ENCODE results near the gene LCK. TPM values are rescaled to one million over a fixed set of nuclear protein-coding genes. Genes with fewer than 3 reads are reported as not detected.

The LCK gene
- 1 to 10 TPM in 4 of 6 experiments, under 1 TPM in 2; 0.73 to 1.7 (median 1.1) TPM for total RNA-seq
- long read RNA-seq = 0 reads

DNA sequence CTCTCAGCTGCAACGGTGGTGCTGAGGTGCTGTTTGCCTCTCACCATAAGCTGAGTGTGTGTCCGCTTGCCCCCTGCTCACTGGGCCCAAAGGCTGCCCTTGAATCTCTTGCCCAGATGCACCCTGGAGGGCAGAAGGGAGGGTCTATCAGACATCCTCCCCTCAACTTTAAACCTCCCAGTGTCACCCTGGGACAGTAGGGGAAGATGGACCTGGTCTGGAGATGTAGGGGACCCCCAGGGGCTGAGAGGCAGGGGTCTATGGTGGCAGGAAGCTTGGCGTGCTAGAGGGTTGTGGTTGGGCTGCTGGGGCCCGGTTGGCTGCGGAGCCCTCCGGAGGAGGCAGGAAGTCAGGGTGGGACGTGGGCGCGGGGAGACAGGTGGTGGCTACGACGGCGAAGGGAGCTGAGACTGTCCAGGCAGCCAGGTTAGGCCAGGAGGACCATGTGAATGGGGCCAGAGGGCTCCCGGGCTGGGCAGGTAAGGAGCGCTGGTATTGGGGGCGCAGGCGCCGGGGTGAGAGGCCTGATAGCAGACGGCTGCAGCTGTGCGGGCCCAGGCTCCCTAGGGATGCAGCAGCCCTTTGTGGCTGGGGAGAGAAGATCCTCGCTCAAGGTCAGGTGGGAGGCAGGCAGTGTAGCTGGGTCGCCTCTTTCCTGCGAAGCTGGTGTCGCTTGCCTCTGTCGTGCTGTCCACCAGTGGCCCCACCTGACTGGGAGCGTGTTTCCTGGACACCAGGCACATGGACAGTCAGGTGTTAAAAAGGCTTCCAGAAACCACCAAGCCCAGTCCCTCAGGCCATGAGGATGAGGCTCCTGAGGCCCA, at the start of gene LCK:
TSS of gene LCK (plus strand) at position 373 of the 824 bp plus-strand sequence. CDS start 23,065 bp downstream, outside the sequence.
- H3K4me3 ChIP-seq = no peak within 1 kb of the TSS
- no peaks in the 10 kb centered on the region for H3K9me3 ChIP-seq
- intact Hi-C loops (cut with DNase I) = no loop called here
- ATAC-seq (no peak), DNase-seq (peak in 2 of 3 donors; percentile 30 to 53)
- H3K4me1 ChIP-seq = peaks cover 0 to 26% (median 9%) of the 10 kb centered on the region in 4 donors
- no peaks in the 10 kb centered on the region for H3K27me3 ChIP-seq
- peak within 1 kb of the TSS; percentile 36 to 75 (median 45) for H3K27ac ChIP-seq
- 70% methylated on average over 9 of the region's 25 CpGs for WGBS (ENCODE audit: insufficient coverage, low coverage, low lambda C conversion rate, missing lambda C conversion rate)
- H3K36me3 ChIP-seq = no peaks in the 10 kb centered on the region
- TF ChIP-seq POLR2A (IDR thresholded peaks at IDR 0.05) = no peak
- TF ChIP-seq, protein P1, sequence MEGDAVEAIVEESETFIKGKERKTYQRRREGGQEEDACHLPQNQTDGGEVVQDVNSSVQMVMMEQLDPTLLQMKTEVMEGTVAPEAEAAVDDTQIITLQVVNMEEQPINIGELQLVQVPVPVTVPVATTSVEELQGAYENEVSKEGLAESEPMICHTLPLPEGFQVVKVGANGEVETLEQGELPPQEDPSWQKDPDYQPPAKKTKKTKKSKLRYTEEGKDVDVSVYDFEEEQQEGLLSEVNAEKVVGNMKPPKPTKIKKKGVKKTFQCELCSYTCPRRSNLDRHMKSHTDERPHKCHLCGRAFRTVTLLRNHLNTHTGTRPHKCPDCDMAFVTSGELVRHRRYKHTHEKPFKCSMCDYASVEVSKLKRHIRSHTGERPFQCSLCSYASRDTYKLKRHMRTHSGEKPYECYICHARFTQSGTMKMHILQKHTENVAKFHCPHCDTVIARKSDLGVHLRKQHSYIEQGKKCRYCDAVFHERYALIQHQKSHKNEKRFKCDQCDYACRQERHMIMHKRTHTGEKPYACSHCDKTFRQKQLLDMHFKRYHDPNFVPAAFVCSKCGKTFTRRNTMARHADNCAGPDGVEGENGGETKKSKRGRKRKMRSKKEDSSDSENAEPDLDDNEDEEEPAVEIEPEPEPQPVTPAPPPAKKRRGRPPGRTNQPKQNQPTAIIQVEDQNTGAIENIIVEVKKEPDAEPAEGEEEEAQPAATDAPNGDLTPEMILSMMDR (IDR thresholded peaks at IDR 0.05) = no peak

GRCh38 chr1:32204943-32205361, 46.1 kb upstream of the LCK start:
- H3K4me1 ChIP-seq = peaks cover 0 to 15% (median 5%) of the 10 kb centered on the region in 4 donors
- ATAC-seq (peak; percentile 3 to 27 (median 8)), DNase-seq (peak in 1 of 3 donors; percentile 34)
- no peaks in the 10 kb centered on the region for H3K9me3 ChIP-seq
- 42% methylated on average over 21 of the region's 26 CpGs for WGBS (ENCODE audit: insufficient coverage, low coverage, low lambda C conversion rate, missing lambda C conversion rate)
- intact Hi-C loops (cut with DNase I) = no loop called here
- no peak overlapping the region for H3K27ac ChIP-seq
- peak overlapping the region; percentile 55 to 71 (median 62) for H3K4me3 ChIP-seq
- no peaks in the 10 kb centered on the region for H3K36me3 ChIP-seq
- no peaks in the 10 kb centered on the region for H3K27me3 ChIP-seq
- no peak for TF ChIP-seq POLR2A (IDR thresholded peaks at IDR 0.05)
- TF ChIP-seq, protein P1 (IDR thresholded peaks at IDR 0.05) = no peak

DNA sequence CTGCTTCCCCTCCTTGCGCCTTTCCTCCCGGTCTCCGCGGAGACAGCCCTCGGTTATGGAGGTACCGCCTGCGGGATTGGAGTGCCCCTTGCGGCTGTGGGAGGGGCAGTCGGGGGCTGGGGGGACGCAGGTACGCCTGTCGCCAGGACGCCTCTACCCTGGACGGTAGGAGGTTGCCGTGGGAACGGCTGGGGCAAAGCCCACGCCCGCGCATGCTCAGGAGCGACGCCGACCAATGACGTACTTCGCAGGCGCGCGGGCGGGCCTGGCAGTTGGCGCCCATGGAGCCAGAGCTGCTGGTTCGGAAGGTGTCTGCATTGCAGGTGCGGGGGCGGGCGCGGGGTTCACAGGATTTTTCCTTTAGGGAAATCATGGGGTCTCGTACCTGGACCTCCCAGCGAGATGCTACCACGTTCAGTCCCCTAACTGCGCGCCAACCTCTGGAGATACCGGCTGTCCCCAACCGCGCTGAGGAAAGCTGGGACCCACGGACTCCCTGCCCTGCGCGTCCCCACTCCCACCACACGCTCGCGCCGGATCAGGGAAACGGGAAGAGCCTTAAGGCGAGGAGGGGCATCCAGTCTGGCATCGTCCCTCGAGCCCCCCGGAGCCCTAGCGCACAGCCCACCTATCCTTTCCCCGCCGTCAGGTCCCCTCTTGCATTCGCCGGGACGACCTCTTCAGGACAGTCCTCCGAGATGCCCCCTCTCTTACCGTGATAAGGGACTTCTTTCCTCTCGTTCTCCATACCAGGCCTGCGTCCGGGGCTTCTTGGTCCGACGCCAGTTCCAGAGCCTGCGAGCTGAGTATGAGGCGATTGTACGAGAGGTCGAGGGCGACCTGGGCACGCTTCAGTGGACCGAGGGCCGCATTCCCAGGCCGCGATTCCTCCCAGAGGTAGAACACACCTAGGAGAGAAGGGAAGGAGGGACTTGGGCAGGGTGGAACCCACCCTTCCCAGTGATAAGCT, 45.4 kb upstream of the LCK start, which contains the start of gene IQCC:
TSS of gene IQCC (plus strand) at position 271 of the 970 bp plus-strand sequence. CDS start at position 282, 11 bp downstream.
- WGBS (ENCODE audit: insufficient coverage, low coverage, low lambda C conversion rate, missing lambda C conversion rate) = 1% methylated on average over 15 of the region's 77 CpGs
- Histone ChIP-seq H3K27ac (no peak within 1 kb of the TSS), H3K27me3 (no peaks in the 10 kb centered on the region), H3K36me3 (no peaks in the 10 kb centered on the region), H3K9me3 (no peaks in the 10 kb centered on the region), H3K4me3 (peak within 1 kb of the TSS; percentile 55 to 71 (median 62)), H3K4me1 (peaks cover 0 to 8% (median 1%) of the 10 kb centered on the region in 4 donors)
- ATAC-seq = peak; percentile 88 to 93 (median 91)
- intact Hi-C loops (cut with DNase I) = no loop called here
- peak; percentile 89 to 91 (median 90) for DNase-seq
- TF ChIP-seq, protein P1 (IDR thresholded peaks at IDR 0.05) = no peak
- peak; percentile 41 for TF ChIP-seq POLR2A (IDR thresholded peaks at IDR 0.05)

GRCh38 chr1:32208469-32208868, 42.6 kb upstream of the LCK start:
- Histone ChIP-seq H3K9me3 (no peaks in the 10 kb centered on the region), H3K4me1 (peaks cover 0 to 4% (median under 1%) of the 10 kb centered on the region in 4 donors), H3K36me3 (no peaks in the 10 kb centered on the region), H3K4me3 (no peak overlapping the region), H3K27ac (no peak overlapping the region), H3K27me3 (no peaks in the 10 kb centered on the region)
- intact Hi-C loops (cut with DNase I) = no loop called here
- DNase-seq = no peak
- TF ChIP-seq, protein P1 (IDR thresholded peaks at IDR 0.05) = no peak
- no peak for TF ChIP-seq POLR2A (IDR thresholded peaks at IDR 0.05)
- 73% methylated on average over 5 of the region's 6 CpGs for WGBS (ENCODE audit: insufficient coverage, low coverage, low lambda C conversion rate, missing lambda C conversion rate)
- no peak for ATAC-seq
